HG03565 (cell line): Measurements from ENCODE around the gene TAF11L2.
"Not testable (repeated sequence)": the region's sequence is repeated elsewhere in the genome, so short reads cannot be mapped to it uniquely, and the experiment has no call there.

Experiments
- ATAC-seq: cut with Tn5 transposase; IDR thresholded peaks from one replicate; pipeline ENCODE4 v1.9.1; 2021; ENCODE audit warnings: mild to moderate bottlenecking, moderate library complexity; ENCODE audit not compliant: unreplicated experiment

TAF11L2 gene

DNA sequence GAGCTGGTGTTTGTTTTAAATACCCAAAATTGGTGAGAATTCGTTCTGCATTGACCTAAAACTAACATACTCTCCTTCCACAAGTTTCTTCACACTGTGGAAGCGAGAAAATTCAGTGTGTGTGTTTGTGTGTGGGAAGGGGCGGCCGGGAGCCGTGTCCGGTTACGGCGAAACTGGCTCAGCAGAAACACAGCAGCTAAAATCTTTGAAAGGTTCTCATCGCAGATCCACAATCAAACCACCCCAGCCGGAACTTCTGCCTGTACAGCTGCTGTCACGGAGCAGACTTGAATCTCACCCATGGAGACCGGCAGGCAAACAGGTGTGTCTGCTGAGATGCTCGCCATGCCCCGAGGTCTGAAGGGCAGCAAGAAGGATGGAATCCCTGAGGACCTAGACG, 26.9 kb downstream of the TAF11L2 start, which contains the start of gene TAF11L5:
TAF11L5 (plus strand) TSS at position 301 of the 400 bp plus-strand sequence.
- ATAC-seq, result not testable (repeated sequence)

- ATAC-seq, result not testable (repeated sequence)
Measured at GRCh38 chr5:17526504-17526903, 28.5 kb downstream of the TAF11L2 start.

GRCh38 chr5:17528369-17528768, 30.3 kb downstream of the TAF11L2 start, which contains the start of gene TAF11L6:
Gene TAF11L6, plus strand, starts transcription at chr5:17528669.
- ATAC-seq, result not testable (repeated sequence)
